GM12878 (cell line): Measurements from ENCODE around the gene GPR152. TPM values are rescaled to one million over a fixed set of nuclear protein-coding genes. Genes with fewer than 3 reads are reported as not detected.

Experiments
- ASH2L ChIP-seq: fragments of 300-600, 200-600 bp; sonication (generic); IDR thresholded peaks from 2 replicates; pipeline ENCODE4 v1.6.1; 2017; ENCODE audit warnings: low read depth, mild to moderate bottlenecking, borderline replicate concordance
- ETV6 ChIP-seq, 2 experiments: fragments of 450-650 bp in 1 of 2; IDR thresholded peaks in 1 of 2; conservative IDR thresholded peaks in 1 of 2; 2 replicates each; pipeline ENCODE4 v1.6.1; 2014; ENCODE audit warnings: antibody characterized with exemption in 1 of 2, borderline replicate concordance in 1 of 2, low read depth in 1 of 2, mild to moderate bottlenecking in 1 of 2, moderate library complexity in 1 of 2
- FOXK2 ChIP-seq: fragments of 450-650 bp; IDR thresholded peaks from 2 replicates; pipeline ENCODE4 v1.6.1; 2017; ENCODE audit warnings: mild to moderate bottlenecking, moderate library complexity
- HDAC2 ChIP-seq: fragments of 200-600 bp; sonication (generic); IDR thresholded peaks from 2 replicates; pipeline ENCODE4 v1.6.1; 2017
- HDAC6 ChIP-seq: fragments of 200-600 bp; sonication (generic); IDR thresholded peaks from one replicate; pipeline ENCODE4 v1.8.0; 2017; ENCODE audit warnings: antibody characterized with exemption; ENCODE audit not compliant: unreplicated experiment
- KAT2A ChIP-seq: conservative IDR thresholded peaks from 2 replicates; pipeline ENCODE4 v1.6.1; 2011; ENCODE audit warnings: low read depth, low read length; ENCODE audit not compliant: control insufficient read depth
- LARP7 ChIP-seq: fragments of 450-650 bp; IDR thresholded peaks from 2 replicates; pipeline ENCODE4 v1.6.1; 2017; ENCODE audit warnings: mild to moderate bottlenecking
- MEF2A ChIP-seq: IDR thresholded peaks from 2 replicates; pipeline ENCODE4 v1.6.1; 2011; ENCODE audit warnings: low read depth, mild to moderate bottlenecking, low read length, moderate library complexity; ENCODE audit not compliant: insufficient read depth
- PAX5 ChIP-seq: IDR thresholded peaks from 2 replicates; pipeline ENCODE4 v1.6.1; 2011; ENCODE audit warnings: low read depth, low read length, borderline replicate concordance
- POLR2AphosphoS5 ChIP-seq: IDR thresholded peaks from 2 replicates; pipeline ENCODE4 v1.6.1; 2011; ENCODE audit warnings: mild to moderate bottlenecking, low read length, inconsistent platforms
- POU2F2 ChIP-seq: IDR thresholded peaks from 3 replicates; pipeline ENCODE4 v1.6.1; 2011; ENCODE audit warnings: low read depth, mild to moderate bottlenecking, low read length, borderline replicate concordance
- RAD21 ChIP-seq: IDR thresholded peaks from 2 replicates; pipeline ENCODE4 v1.6.1; 2011; ENCODE audit warnings: mild to moderate bottlenecking, low read depth, low read length, moderate library complexity; ENCODE audit not compliant: insufficient read depth
- ZBTB11 ChIP-seq: fragments of 450-650 bp; formaldehyde crosslinking; IDR thresholded peaks from 2 replicates; pipeline ENCODE4 v1.5.0; 2022; ENCODE audit warnings: mild to moderate bottlenecking, missing genetic modification characterization
- ZNF217 ChIP-seq: fragments of 450-650 bp; IDR thresholded peaks from 2 replicates; pipeline ENCODE4 v1.6.1; 2017; ENCODE audit warnings: antibody characterized with exemption, mild to moderate bottlenecking
- ZNF274 ChIP-seq: IDR thresholded peaks from one replicate; pipeline ENCODE4 v1.8.0; 2011; ENCODE audit not compliant: insufficient read length, insufficient read depth
- ZNF592 ChIP-seq: fragments of 450-650 bp; IDR thresholded peaks from 2 replicates; pipeline ENCODE4 v1.6.1; 2017; ENCODE audit warnings: mild to moderate bottlenecking, moderate library complexity
- polyA plus RNA-seq, 11 experiments: library from polyadenylated mRNA; depleted of rRNA in 4 of 11; unstranded in 6 of 11; stranded (reverse) in 5 of 11; fragments of >200 nt; fragmentation: Nextera tagmentation in 4 of 11; fragmentation: Illumina TruSeq in 1 of 11; extraction: Ambion mirVana in 4 of 11; extraction: Trizol in 1 of 11; gene quantifications; 1 replicate in 1 of 11; 2 replicates in 10 of 11; pipeline versions ENCODE4 v1.2.1 to v1.2.3, GENCODE V29; 2011 to 2016; ENCODE audit warnings: inconsistent platforms in 2 of 11, missing spikeins in 2 of 11, low read depth in 1 of 11
- total RNA-seq, 4 experiments: library from RNA; depleted of rRNA in 3 of 4; stranded (reverse); fragments of >200 nt in 3 of 4; fragmentation: Illumina TruSeq in 1 of 4; extraction: Trizol in 1 of 4; gene quantifications; 2 replicates each; pipeline versions ENCODE4 v1.2.1 to v1.2.3, GENCODE V29; 2013 to 2021
- TF ChIP-seq, protein P1 (sequence below): fragments of 450-650 bp; IDR thresholded peaks from 2 replicates; pipeline ENCODE4 v1.6.1; 2017; ENCODE audit warnings: mild to moderate bottlenecking, moderate library complexity

The GPR152 gene
- total and polyA plus RNA-seq, 10 of the 15 experiments (the other 5 are each of a cell fraction or from before 2014, with no cell fraction given) = not detected

GRCh38 chr11:67420646-67421429 is 31.7 kb downstream of the GPR152 start (continued):
- TF ChIP-seq ASH2L = no peak
- no peak for TF ChIP-seq RAD21
- TF ChIP-seq ZBTB11 (CRISPR knock-in tag) = no peak
- no peak for TF ChIP-seq POU2F2
- no peak for TF ChIP-seq HDAC6
- TF ChIP-seq FOXK2 = no peak
- TF ChIP-seq ZNF274 = no peak
- TF ChIP-seq MEF2A = no peak
- no peak for TF ChIP-seq ZNF592
- no peak for TF ChIP-seq POLR2AphosphoS5
- TF ChIP-seq HDAC2 = no peak
- TF ChIP-seq ETV6 (conservative IDR thresholded peaks at IDR 0.05 in 1 of 2, IDR thresholded peaks at IDR 0.05 in 1 of 2; ENCODE audit: borderline replicate concordance in 1 of 2, low read depth in 1 of 2) = no peak
- peak; percentile 94 for TF ChIP-seq LARP7
- TF ChIP-seq PAX5 = no peak
- TF ChIP-seq KAT2A = no peak
- TF ChIP-seq, protein P1, sequence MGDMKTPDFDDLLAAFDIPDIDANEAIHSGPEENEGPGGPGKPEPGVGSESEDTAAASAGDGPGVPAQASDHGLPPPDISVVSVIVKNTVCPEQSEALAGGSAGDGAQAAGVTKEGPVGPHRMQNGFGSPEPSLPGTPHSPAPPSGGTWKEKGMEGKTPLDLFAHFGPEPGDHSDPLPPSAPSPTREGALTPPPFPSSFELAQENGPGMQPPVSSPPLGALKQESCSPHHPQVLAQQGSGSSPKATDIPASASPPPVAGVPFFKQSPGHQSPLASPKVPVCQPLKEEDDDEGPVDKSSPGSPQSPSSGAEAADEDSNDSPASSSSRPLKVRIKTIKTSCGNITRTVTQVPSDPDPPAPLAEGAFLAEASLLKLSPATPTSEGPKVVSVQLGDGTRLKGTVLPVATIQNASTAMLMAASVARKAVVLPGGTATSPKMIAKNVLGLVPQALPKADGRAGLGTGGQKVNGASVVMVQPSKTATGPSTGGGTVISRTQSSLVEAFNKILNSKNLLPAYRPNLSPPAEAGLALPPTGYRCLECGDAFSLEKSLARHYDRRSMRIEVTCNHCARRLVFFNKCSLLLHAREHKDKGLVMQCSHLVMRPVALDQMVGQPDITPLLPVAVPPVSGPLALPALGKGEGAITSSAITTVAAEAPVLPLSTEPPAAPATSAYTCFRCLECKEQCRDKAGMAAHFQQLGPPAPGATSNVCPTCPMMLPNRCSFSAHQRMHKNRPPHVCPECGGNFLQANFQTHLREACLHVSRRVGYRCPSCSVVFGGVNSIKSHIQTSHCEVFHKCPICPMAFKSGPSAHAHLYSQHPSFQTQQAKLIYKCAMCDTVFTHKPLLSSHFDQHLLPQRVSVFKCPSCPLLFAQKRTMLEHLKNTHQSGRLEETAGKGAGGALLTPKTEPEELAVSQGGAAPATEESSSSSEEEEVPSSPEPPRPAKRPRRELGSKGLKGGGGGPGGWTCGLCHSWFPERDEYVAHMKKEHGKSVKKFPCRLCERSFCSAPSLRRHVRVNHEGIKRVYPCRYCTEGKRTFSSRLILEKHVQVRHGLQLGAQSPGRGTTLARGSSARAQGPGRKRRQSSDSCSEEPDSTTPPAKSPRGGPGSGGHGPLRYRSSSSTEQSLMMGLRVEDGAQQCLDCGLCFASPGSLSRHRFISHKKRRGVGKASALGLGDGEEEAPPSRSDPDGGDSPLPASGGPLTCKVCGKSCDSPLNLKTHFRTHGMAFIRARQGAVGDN = peak; percentile 90
- TF ChIP-seq ZNF217 = peak; percentile 45; the same call in 1 of the 2 replicates
